Erythroblast (primary cell): Measurements from ENCODE around the gene NRP1.

ENCODE experiments used
- DNase-seq, 2 experiments: peaks; one replicate each; lab custom pipeline; 2025; lab: John Stamatoyannopoulos, UW
- GATA1 ChIP-seq: IDR thresholded peaks from 2 replicates; pipeline ENCODE4 v1.6.1; 2011; ENCODE audit warnings: low read depth, mild to moderate bottlenecking, control low read depth, low read length, moderate library complexity
- POLR2A ChIP-seq: IDR thresholded peaks from 2 replicates; pipeline ENCODE4 v1.6.1; 2011; ENCODE audit warnings: mild to moderate bottlenecking, low read length

The NRP1 gene

GRCh38 chr10:33132626-33133025, 201.8 kb downstream of the NRP1 start:
- no peak for DNase-seq
- TF ChIP-seq POLR2A: no peak
- no peak for TF ChIP-seq GATA1

- TF ChIP-seq POLR2A (no peak), GATA1 (no peak)
- DNase-seq: no peak
These were observed 204.5 kb downstream of the NRP1 start for GRCh38 chr10:33129996-33130386.

- TF ChIP-seq GATA1: no peak
- DNase-seq: no peak
These were observed 205.1 kb downstream of the NRP1 start for GRCh38 chr10:33129141-33129995.

GRCh38 chr10:33127622-33128021, 206.8 kb downstream of the NRP1 start:
- TF ChIP-seq GATA1: no peak
- TF ChIP-seq POLR2A: no peak
- DNase-seq: no peak
